CD1c-positive myeloid dendritic cell (primary cell): Measurements from ENCODE around the gene ITGAD.
"Not testable (repeated sequence)": the region's sequence is repeated elsewhere in the genome, so short reads cannot be mapped to it uniquely, and the experiment has no call there.

Source experiments
- DNase-seq: peaks from one replicate; pipeline ENCODE4 v3.0.0-alpha.2; 2016; ENCODE audit errors: extremely low spot score

The ITGAD gene

GRCh38 chr16:31429796-31430195 lies 36.7 kb downstream of the ITGAD start:
- no peak for DNase-seq

- DNase-seq: no peak
These were observed 37.4 kb downstream of the ITGAD start for GRCh38 chr16:31430380-31431052.

- DNase-seq: no peak
These were observed 42.4 kb downstream of the ITGAD start for GRCh38 chr16:31435341-31436220.

- DNase-seq: no peak
These were observed 43.3 kb downstream of the ITGAD start for GRCh38 chr16:31436221-31437045.

GRCh38 chr16:31438414-31438813 lies 45.3 kb downstream of the ITGAD start:
- DNase-seq: no peak

GRCh38 chr16:31439023-31439422 lies 45.9 kb downstream of the ITGAD start:
- not testable (repeated sequence) for DNase-seq

- DNase-seq: no peak
These were observed 46.4 kb downstream of the ITGAD start for GRCh38 chr16:31439519-31439918.

GRCh38 chr16:31440516-31441184 lies 47.5 kb downstream of the ITGAD start:
- no peak for DNase-seq

- DNase-seq: no peak
These were observed 48.8 kb downstream of the ITGAD start for GRCh38 chr16:31441956-31442355.

GRCh38 chr16:31445931-31446330 lies 52.8 kb downstream of the ITGAD start:
- not testable (repeated sequence) for DNase-seq

GRCh38 chr16:31451201-31451600 lies 58.1 kb downstream of the ITGAD start:
- DNase-seq: no peak

GRCh38 chr16:31451681-31452351 lies 58.7 kb downstream of the ITGAD start:
- DNase-seq: peak; percentile 23

GRCh38 chr16:31452631-31453106 lies 59.5 kb downstream of the ITGAD start:
- DNase-seq: no peak

- peak; percentile 66 for DNase-seq
These were observed 60.4 kb downstream of the ITGAD start for GRCh38 chr16:31453255-31454204.

GRCh38 chr16:31455601-31456314 lies 62.6 kb downstream of the ITGAD start:
- peak; percentile 29 for DNase-seq

- DNase-seq: no peak
These were observed 63.8 kb downstream of the ITGAD start for GRCh38 chr16:31456988-31457360.

- DNase-seq: peak; percentile 34
These were observed 65.1 kb downstream of the ITGAD start for GRCh38 chr16:31458073-31458843.
